Sigmoid colon (tissue), 3 donors: ENCODE measurements around the gene ASF1A.

ENCODE experiments used
- CTCF ChIP-seq, 4 experiments: fragments of 450-650 bp in 3 of 4; fragments of 200-600 bp in 1 of 4; IDR thresholded peaks; one replicate each; pipeline ENCODE4 v1.5.1; 2016 to 2019; ENCODE audit warnings: antibody characterized with exemption in 4 of 4, mild to moderate bottlenecking in 3 of 4, moderate library complexity in 2 of 4
- POLR2A ChIP-seq, 2 donors: fragments of 450-650 bp; IDR thresholded peaks; one replicate each; pipeline ENCODE4 v1.6.1; 2016; ENCODE audit warnings: antibody characterized with exemption in 2 of 2, mild to moderate bottlenecking in 2 of 2, moderate library complexity in 2 of 2

GRCh38 chr6:118869350-118869749 is 24.6 kb upstream of the ASF1A start:
- no peak for TF ChIP-seq CTCF (IDR thresholded peaks at IDR 0.05)
- TF ChIP-seq POLR2A (IDR thresholded peaks at IDR 0.05): no peak
